ENCODE results near the gene CHPF. TPM values are rescaled to one million over a fixed set of nuclear protein-coding genes. Genes with fewer than 3 reads are reported as not detected.

Gene CHPF
- total and polyA plus RNA-seq, 2 donors, result 8.5 to 17.5 TPM

DNA sequence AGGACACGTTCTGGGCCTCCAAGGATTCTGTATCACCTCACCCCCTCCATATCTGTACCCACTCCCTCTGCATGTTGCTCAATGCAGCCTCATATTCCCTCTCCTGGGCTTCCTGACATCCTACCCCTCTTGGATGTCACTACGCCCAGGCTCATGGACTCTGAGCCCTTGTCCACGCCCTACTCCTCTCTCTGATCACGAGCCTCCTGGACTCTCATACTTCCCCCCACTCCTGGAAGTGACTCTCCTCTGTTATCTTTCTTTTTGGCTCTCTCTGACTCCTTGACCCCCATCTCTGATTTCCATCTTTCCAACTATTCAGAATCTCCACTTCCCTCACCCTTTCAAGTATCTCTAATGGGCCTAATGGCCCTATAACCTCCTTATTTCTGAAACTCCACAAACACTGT is 2.3 kb upstream of the CHPF start:
- 78% methylated on average over 4 of the region's 4 CpGs for WGBS
- H3K4me3 ChIP-seq (ENCODE audit: low read length in 2 of 2), result no peak overlapping the region
- peaks cover 0 to 2% of the 10 kb centered on the region in 2 donors for H3K36me3 ChIP-seq (ENCODE audit: control insufficient read depth in 2 of 2, insufficient read depth in 2 of 2, low read length in 1 of 2)
- H3K9me3 ChIP-seq (ENCODE audit: control insufficient read depth in 2 of 2, insufficient read depth in 1 of 2, low read length in 1 of 2), result peaks cover 0 to 1% of the 10 kb centered on the region in 2 donors
- H3K4me1 ChIP-seq (ENCODE audit: control insufficient read depth in 2 of 2, insufficient read depth in 2 of 2, low read length in 2 of 2), result peaks cover 13 to 25% of the 10 kb centered on the region in 2 donors
- H3K27me3 ChIP-seq (ENCODE audit: control insufficient read depth in 2 of 2, insufficient read depth in 1 of 2, low read length in 1 of 2), result peaks cover 25 to 87% of the 10 kb centered on the region in 2 donors
- H3K27ac ChIP-seq (ENCODE audit: low read depth in 1 of 2, low read length in 1 of 2), result no peak overlapping the region
- no peak for DNase-seq (ENCODE audit: low read depth in 6 of 9, low spot score in 9 of 9)

- no peak for DNase-seq (ENCODE audit: low read depth in 6 of 9, low spot score in 9 of 9)
- peaks cover 0 to 1% of the 10 kb centered on the region in 2 donors for H3K9me3 ChIP-seq (ENCODE audit: control insufficient read depth in 2 of 2, insufficient read depth in 1 of 2, low read length in 1 of 2)
- peaks cover 21 to 82% of the 10 kb centered on the region in 2 donors for H3K27me3 ChIP-seq (ENCODE audit: control insufficient read depth in 2 of 2, insufficient read depth in 1 of 2, low read length in 1 of 2)
- H3K27ac ChIP-seq (ENCODE audit: low read depth in 1 of 2, low read length in 1 of 2), result no peak overlapping the region
- H3K36me3 ChIP-seq (ENCODE audit: control insufficient read depth in 2 of 2, insufficient read depth in 2 of 2, low read length in 1 of 2), result peaks cover 0 to 7% of the 10 kb centered on the region in 2 donors
- 91% methylated on average over 3 of the region's 3 CpGs for WGBS
- no peak overlapping the region for H3K4me3 ChIP-seq (ENCODE audit: low read length in 2 of 2)
- H3K4me1 ChIP-seq (ENCODE audit: control insufficient read depth in 2 of 2, insufficient read depth in 2 of 2, low read length in 2 of 2), result peaks cover 13 to 25% of the 10 kb centered on the region in 2 donors
Measured at GRCh38 chr2:219545295-219545942, 1.8 kb upstream of the CHPF start.

- Histone ChIP-seq H3K36me3 (ENCODE audit: control insufficient read depth in 2 of 2, insufficient read depth in 2 of 2, low read length in 1 of 2) (peaks cover 2 to 14% of the 10 kb centered on the region in 2 donors), H3K27ac (ENCODE audit: low read depth in 1 of 2, low read length in 1 of 2) (no peak overlapping the region), H3K9me3 (ENCODE audit: control insufficient read depth in 2 of 2, insufficient read depth in 1 of 2, low read length in 1 of 2) (peaks cover 0 to 1% of the 10 kb centered on the region in 2 donors), H3K4me3 (ENCODE audit: low read length in 2 of 2) (peak overlapping the region in 1 of 2 donors; percentile 58), H3K27me3 (ENCODE audit: control insufficient read depth in 2 of 2, insufficient read depth in 1 of 2, low read length in 1 of 2) (peaks cover 14 to 73% of the 10 kb centered on the region in 2 donors), H3K4me1 (ENCODE audit: control insufficient read depth in 2 of 2, insufficient read depth in 2 of 2, low read length in 2 of 2) (peaks cover 13 to 25% of the 10 kb centered on the region in 2 donors)
- no peak for DNase-seq (ENCODE audit: low read depth in 6 of 9, low spot score in 9 of 9)
- WGBS, result 57% methylated on average over 9 of the region's 9 CpGs
Measured at GRCh38 chr2:219544567-219544966, 958 bp upstream of the CHPF start.

GRCh38 chr2:219542931-219543595 is 546 bp downstream of the CHPF start:
- H3K27ac ChIP-seq (ENCODE audit: low read depth in 1 of 2, low read length in 1 of 2), result peak overlapping the region in 1 of 2 donors; percentile 84
- H3K9me3 ChIP-seq (ENCODE audit: control insufficient read depth in 2 of 2, insufficient read depth in 1 of 2, low read length in 1 of 2), result peaks cover 0 to 1% of the 10 kb centered on the region in 2 donors
- WGBS, result under 1% methylated on average over 66 of the region's 66 CpGs
- H3K4me3 ChIP-seq (ENCODE audit: low read length in 2 of 2), result peak overlapping the region; percentile 58 to 78
- H3K27me3 ChIP-seq (ENCODE audit: control insufficient read depth in 2 of 2, insufficient read depth in 1 of 2, low read length in 1 of 2), result peaks cover 12 to 59% of the 10 kb centered on the region in 2 donors
- peaks cover 3 to 18% of the 10 kb centered on the region in 2 donors for H3K36me3 ChIP-seq (ENCODE audit: control insufficient read depth in 2 of 2, insufficient read depth in 2 of 2, low read length in 1 of 2)
- peaks cover 13 to 27% of the 10 kb centered on the region in 2 donors for H3K4me1 ChIP-seq (ENCODE audit: control insufficient read depth in 2 of 2, insufficient read depth in 2 of 2, low read length in 2 of 2)
- DNase-seq (ENCODE audit: low read depth in 6 of 9, low spot score in 9 of 9), result no peak

DNA sequence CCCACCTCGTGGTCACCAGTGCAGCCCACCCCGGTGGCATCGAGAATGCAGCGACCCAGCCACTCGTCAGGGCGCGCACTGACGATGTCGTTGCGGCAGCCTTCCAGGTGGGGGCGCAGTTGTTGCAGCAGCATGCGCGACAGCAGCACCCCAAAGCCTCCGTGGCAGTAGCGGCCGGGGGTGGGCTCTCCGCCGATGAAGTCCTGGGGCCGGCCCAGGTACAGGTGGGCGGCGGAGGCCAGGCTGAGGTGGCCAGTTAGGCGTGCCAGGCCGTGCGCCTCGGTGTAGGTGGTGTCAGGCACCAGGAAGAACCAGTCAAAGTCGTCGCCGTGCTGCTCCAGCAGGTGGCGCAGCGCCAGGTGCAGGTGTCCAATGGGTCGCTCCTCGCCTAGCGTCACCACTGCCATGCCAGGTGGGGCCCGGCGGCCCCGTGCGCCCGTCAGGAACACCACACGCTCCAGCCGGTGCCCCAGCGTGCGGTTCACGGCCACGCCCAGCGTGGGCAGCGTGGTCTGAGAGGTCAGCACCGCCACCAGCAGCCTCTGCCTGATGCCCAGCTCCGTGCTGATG is 1.9 kb downstream of the CHPF start:
- Histone ChIP-seq H3K9me3 (ENCODE audit: control insufficient read depth in 2 of 2, insufficient read depth in 1 of 2, low read length in 1 of 2) (no peaks in the 10 kb centered on the region), H3K4me3 (ENCODE audit: low read length in 2 of 2) (peak overlapping the region; percentile 41 to 78), H3K27me3 (ENCODE audit: control insufficient read depth in 2 of 2, insufficient read depth in 1 of 2, low read length in 1 of 2) (peaks cover 12 to 60% of the 10 kb centered on the region in 2 donors), H3K27ac (ENCODE audit: low read depth in 1 of 2, low read length in 1 of 2) (no peak overlapping the region), H3K4me1 (ENCODE audit: control insufficient read depth in 2 of 2, insufficient read depth in 2 of 2, low read length in 2 of 2) (peaks cover 13 to 27% of the 10 kb centered on the region in 2 donors), H3K36me3 (ENCODE audit: control insufficient read depth in 2 of 2, insufficient read depth in 2 of 2, low read length in 1 of 2) (peaks cover 3 to 18% of the 10 kb centered on the region in 2 donors)
- 2% methylated on average over 48 of the region's 48 CpGs for WGBS
- DNase-seq (ENCODE audit: low read depth in 6 of 9, low spot score in 9 of 9), result peak; percentile 73 to 92 (median 82)

DNA sequence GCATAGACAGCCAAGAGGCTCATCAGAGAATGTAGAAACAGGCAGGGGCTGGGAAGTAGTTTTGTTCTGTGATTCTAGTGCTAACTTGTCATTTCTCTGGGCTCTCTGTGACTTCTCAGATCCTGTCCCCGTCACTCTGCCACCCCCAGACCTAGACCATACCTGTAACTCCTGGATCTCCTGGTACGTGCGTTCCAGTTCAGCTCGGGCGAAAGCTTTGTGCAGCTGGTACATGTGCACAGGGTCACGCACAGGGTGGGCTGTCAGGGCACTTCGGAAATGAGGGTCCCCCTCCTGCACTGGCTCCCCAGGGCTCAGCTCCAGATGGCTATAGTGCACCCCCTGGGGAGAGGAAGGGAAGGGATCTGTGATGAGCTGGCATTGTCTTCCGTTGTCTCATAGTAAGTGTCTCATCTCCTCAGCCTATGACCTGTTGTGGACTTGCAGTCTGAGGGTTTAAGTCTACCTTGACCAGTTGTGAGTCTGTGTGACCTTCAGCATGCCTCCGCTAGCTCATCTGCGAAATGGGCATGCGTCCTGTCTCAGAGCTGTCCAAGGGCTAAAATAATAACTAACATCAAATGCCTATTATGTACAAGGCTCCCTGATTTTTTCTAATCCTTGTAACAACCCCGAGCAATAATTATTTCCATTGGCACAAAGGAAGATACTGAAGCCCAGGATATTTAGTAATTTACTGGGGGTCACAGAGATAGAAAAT is 2.7 kb downstream of the CHPF start:
- peaks cover 13 to 27% of the 10 kb centered on the region in 2 donors for H3K4me1 ChIP-seq (ENCODE audit: control insufficient read depth in 2 of 2, insufficient read depth in 2 of 2, low read length in 2 of 2)
- no peak overlapping the region for H3K4me3 ChIP-seq (ENCODE audit: low read length in 2 of 2)
- H3K27ac ChIP-seq (ENCODE audit: low read depth in 1 of 2, low read length in 1 of 2), result no peak overlapping the region
- DNase-seq (ENCODE audit: low read depth in 6 of 9, low spot score in 9 of 9), result no peak
- 94% methylated on average over 12 of the region's 12 CpGs for WGBS
- no peaks in the 10 kb centered on the region for H3K9me3 ChIP-seq (ENCODE audit: control insufficient read depth in 2 of 2, insufficient read depth in 1 of 2, low read length in 1 of 2)
- H3K36me3 ChIP-seq (ENCODE audit: control insufficient read depth in 2 of 2, insufficient read depth in 2 of 2, low read length in 1 of 2), result peaks cover 3 to 18% of the 10 kb centered on the region in 2 donors
- H3K27me3 ChIP-seq (ENCODE audit: control insufficient read depth in 2 of 2, insufficient read depth in 1 of 2, low read length in 1 of 2), result peaks cover 11 to 64% of the 10 kb centered on the region in 2 donors

DNA sequence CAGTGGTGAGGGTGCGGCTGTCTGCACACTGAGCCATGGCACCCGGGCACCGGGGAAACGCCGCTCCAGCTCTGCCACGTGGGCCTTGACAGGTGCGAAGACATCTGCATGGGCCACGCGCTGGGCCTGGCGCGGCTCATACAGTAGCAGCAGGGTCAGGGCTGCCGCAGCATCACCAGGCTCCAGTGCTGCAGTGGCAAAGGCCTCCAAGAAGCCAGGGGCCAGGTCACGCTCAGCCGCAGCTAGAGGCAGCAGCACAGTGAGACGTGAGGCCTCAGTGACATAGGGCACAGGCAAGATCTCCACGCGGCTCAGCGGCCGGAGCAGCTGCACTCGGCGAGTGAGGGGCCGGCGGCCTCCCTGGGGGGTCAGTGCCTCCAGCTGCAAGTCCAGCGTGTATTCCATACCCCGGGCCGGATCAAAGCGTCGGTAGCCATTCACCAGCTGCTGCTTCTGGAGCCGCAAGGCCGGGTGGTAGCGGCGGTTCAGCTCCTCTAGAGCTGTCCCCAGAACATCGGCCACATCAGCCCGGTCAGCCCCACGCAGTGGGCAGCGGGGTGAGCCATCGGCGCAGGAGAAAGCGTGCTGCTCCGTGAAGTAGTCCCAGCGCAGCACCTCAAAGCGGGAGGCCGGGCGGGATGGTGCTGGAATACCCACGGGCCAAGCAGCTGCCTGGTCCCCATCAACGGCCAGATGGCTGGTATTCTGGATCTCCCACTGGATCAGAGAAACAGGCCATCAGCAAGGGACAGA is 3.5 kb downstream of the CHPF start:
- Histone ChIP-seq H3K4me3 (ENCODE audit: low read length in 2 of 2) (no peak overlapping the region), H3K4me1 (ENCODE audit: control insufficient read depth in 2 of 2, insufficient read depth in 2 of 2, low read length in 2 of 2) (peaks cover 13 to 27% of the 10 kb centered on the region in 2 donors), H3K9me3 (ENCODE audit: control insufficient read depth in 2 of 2, insufficient read depth in 1 of 2, low read length in 1 of 2) (peaks cover 0 to under 1% of the 10 kb centered on the region in 2 donors), H3K27ac (ENCODE audit: low read depth in 1 of 2, low read length in 1 of 2) (no peak overlapping the region), H3K27me3 (ENCODE audit: control insufficient read depth in 2 of 2, insufficient read depth in 1 of 2, low read length in 1 of 2) (peaks cover 5 to 57% of the 10 kb centered on the region in 2 donors), H3K36me3 (ENCODE audit: control insufficient read depth in 2 of 2, insufficient read depth in 2 of 2, low read length in 1 of 2) (peaks cover 3 to 18% of the 10 kb centered on the region in 2 donors)
- DNase-seq (ENCODE audit: low read depth in 6 of 9, low spot score in 9 of 9), result no peak
- 98% methylated on average over 46 of the region's 46 CpGs for WGBS

- WGBS, result 96% methylated on average over 32 of the region's 32 CpGs
- Histone ChIP-seq H3K4me3 (ENCODE audit: low read length in 2 of 2) (no peak overlapping the region), H3K36me3 (ENCODE audit: control insufficient read depth in 2 of 2, insufficient read depth in 2 of 2, low read length in 1 of 2) (peaks cover 3 to 18% of the 10 kb centered on the region in 2 donors), H3K4me1 (ENCODE audit: control insufficient read depth in 2 of 2, insufficient read depth in 2 of 2, low read length in 2 of 2) (peaks cover 13 to 23% of the 10 kb centered on the region in 2 donors), H3K27ac (ENCODE audit: low read depth in 1 of 2, low read length in 1 of 2) (no peak overlapping the region), H3K9me3 (ENCODE audit: control insufficient read depth in 2 of 2, insufficient read depth in 1 of 2, low read length in 1 of 2) (peaks cover 0 to 1% of the 10 kb centered on the region in 2 donors), H3K27me3 (ENCODE audit: control insufficient read depth in 2 of 2, insufficient read depth in 1 of 2, low read length in 1 of 2) (peaks cover 0 to 58% of the 10 kb centered on the region in 2 donors)
- DNase-seq (ENCODE audit: low read depth in 6 of 9, low spot score in 9 of 9), result no peak
Measured at GRCh38 chr2:219538956-219539788, 4.4 kb downstream of the CHPF start.

Data from thymus (tissue), 11 donors.